Putamen (tissue), 1 donor: ENCODE data around the gene SOS2.

Source experiments
- DNase-seq: peaks from one replicate; pipeline ENCODE4 v3.0.0-alpha.2; 2016; ENCODE audit warnings: low spot score

The SOS2 gene

GRCh38 chr14:50116181-50116956 lies 115.0 kb downstream of the SOS2 start, which contains the start of gene VCPKMT:
TSS of gene VCPKMT (minus strand) at chr14:50116572. CDS start at chr14:50116552, 20 bp downstream.
- peak; percentile 91 for DNase-seq

- no peak for DNase-seq
These were observed 117.9 kb downstream of the SOS2 start for GRCh38 chr14:50113381-50114035.

GRCh38 chr14:50110323-50111037 lies 120.9 kb downstream of the SOS2 start:
- no peak for DNase-seq

GRCh38 chr14:50109342-50109741 lies 122.0 kb downstream of the SOS2 start:
- no peak for DNase-seq

GRCh38 chr14:50107850-50108249 lies 123.5 kb downstream of the SOS2 start:
- DNase-seq = no peak

- DNase-seq = no peak
These were observed 125.2 kb downstream of the SOS2 start for GRCh38 chr14:50106178-50106577.

GRCh38 chr14:50103558-50103957 lies 127.8 kb downstream of the SOS2 start:
- DNase-seq = no peak

- DNase-seq = no peak
These were observed 130.0 kb downstream of the SOS2 start for GRCh38 chr14:50101417-50101816.

GRCh38 chr14:50100805-50101204 lies 130.6 kb downstream of the SOS2 start:
- DNase-seq = no peak

GRCh38 chr14:50099335-50099734 lies 132.0 kb downstream of the SOS2 start:
- no peak for DNase-seq

- DNase-seq = no peak
These were observed 135.5 kb downstream of the SOS2 start for GRCh38 chr14:50095895-50096294.

- no peak for DNase-seq
These were observed 137.2 kb downstream of the SOS2 start for GRCh38 chr14:50094056-50094755.

GRCh38 chr14:50093496-50093895 lies 137.9 kb downstream of the SOS2 start:
- DNase-seq = no peak

- DNase-seq = no peak
These were observed 139.3 kb downstream of the SOS2 start for GRCh38 chr14:50092006-50092555.

GRCh38 chr14:50091240-50091913 lies 140.0 kb downstream of the SOS2 start:
- no peak for DNase-seq

- DNase-seq = no peak
These were observed 142.2 kb downstream of the SOS2 start for GRCh38 chr14:50089208-50089607.

- no peak for DNase-seq
These were observed 142.6 kb downstream of the SOS2 start for GRCh38 chr14:50088731-50089130.

GRCh38 chr14:50088117-50088515 lies 143.3 kb downstream of the SOS2 start:
- DNase-seq = no peak

- DNase-seq = no peak
These were observed 143.8 kb downstream of the SOS2 start for GRCh38 chr14:50087341-50088116.

- DNase-seq = no peak
These were observed 145.1 kb downstream of the SOS2 start for GRCh38 chr14:50086321-50086711.
